OCI-LY7 (cell line): Measurements from ENCODE around the gene REEP3.

Experiments
- EZH2phosphoT487 ChIP-seq: fragments of 200-600 bp; sonication (generic); IDR thresholded peaks from 2 replicates; pipeline ENCODE4 v1.6.1; 2018; ENCODE audit warnings: low read depth, borderline replicate concordance, mild to moderate bottlenecking, mixed run types, antibody characterized with exemption, low read length, moderate library complexity, mixed read lengths
- TF ChIP-seq, protein P1 (sequence below): fragments of 200-600 bp; sonication (generic); conservative IDR thresholded peaks from 2 replicates; pipeline ENCODE4 v1.5.1; 2014; ENCODE audit warnings: mild to moderate bottlenecking, antibody characterized with exemption, low read length, moderate library complexity, mixed read lengths

DNA sequence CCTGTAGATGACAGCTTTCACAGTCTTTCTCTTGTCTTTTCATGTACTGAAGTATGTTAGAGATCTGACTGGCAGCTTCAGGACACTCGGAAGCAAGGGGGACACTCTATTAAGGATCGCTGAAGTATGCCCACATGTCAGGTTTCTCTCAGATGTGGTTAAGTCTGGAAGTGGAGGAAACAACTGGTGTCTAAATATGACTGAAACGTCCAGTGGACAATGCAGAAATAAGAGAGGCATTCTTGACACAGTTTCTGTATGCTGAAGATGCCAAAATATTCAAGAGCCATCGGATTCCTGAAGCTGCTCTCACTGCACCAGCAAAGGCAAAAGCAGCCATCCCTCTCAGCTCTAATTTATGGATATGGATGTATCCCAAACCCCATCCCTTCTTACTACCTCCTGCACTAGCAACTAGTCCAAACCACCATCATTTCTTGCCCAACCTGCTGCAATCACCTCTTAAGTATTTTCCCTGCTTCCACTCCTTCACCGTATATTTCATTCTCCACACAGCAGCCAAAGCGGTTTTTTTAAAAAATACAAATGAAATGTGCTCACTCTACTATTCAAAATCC lies 113.4 kb downstream of the REEP3 start:
- no peak for TF ChIP-seq EZH2phosphoT487
- TF ChIP-seq, protein P1, sequence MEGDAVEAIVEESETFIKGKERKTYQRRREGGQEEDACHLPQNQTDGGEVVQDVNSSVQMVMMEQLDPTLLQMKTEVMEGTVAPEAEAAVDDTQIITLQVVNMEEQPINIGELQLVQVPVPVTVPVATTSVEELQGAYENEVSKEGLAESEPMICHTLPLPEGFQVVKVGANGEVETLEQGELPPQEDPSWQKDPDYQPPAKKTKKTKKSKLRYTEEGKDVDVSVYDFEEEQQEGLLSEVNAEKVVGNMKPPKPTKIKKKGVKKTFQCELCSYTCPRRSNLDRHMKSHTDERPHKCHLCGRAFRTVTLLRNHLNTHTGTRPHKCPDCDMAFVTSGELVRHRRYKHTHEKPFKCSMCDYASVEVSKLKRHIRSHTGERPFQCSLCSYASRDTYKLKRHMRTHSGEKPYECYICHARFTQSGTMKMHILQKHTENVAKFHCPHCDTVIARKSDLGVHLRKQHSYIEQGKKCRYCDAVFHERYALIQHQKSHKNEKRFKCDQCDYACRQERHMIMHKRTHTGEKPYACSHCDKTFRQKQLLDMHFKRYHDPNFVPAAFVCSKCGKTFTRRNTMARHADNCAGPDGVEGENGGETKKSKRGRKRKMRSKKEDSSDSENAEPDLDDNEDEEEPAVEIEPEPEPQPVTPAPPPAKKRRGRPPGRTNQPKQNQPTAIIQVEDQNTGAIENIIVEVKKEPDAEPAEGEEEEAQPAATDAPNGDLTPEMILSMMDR: no peak
